Transverse colon (tissue), 4 donors: Measurements from ENCODE around the gene FAM13C. TPM values are rescaled to one million over a fixed set of nuclear protein-coding genes. Genes with fewer than 3 reads are reported as not detected.

Source experiments
- DNase-seq: peaks from one replicate; pipeline ENCODE4 v3.0.0-alpha.2; 2019
- H3K27ac ChIP-seq, 4 donors: fragments of 200-600 bp; sonication (generic); 2 replicates each; pipeline ENCODE4 v1.5.1; 2016 to 2018; ENCODE audit warnings: inconsistent platforms in 4 of 4
- H3K27me3 ChIP-seq: fragments of 200-600 bp; sonication (generic); 2 replicates; pipeline ENCODE4 v1.5.1; 2017; ENCODE audit warnings: inconsistent platforms
- H3K36me3 ChIP-seq, 4 donors: fragments of 200-600 bp; sonication (generic); 2 replicates each; pipeline ENCODE4 v1.5.1; 2017 to 2019; ENCODE audit warnings: inconsistent platforms in 4 of 4
- H3K4me1 ChIP-seq, 4 donors: fragments of 200-600 bp; sonication (generic); 2 replicates each; pipeline ENCODE4 v1.5.1; 2017 to 2020; ENCODE audit warnings: inconsistent platforms in 4 of 4
- H3K4me3 ChIP-seq, 4 donors: fragments of 200-600 bp; sonication (generic); 1 replicate in 1 of 4; 2 replicates in 3 of 4; pipeline versions ENCODE4 v1.5.1 to v1.6.1; 2017 to 2019; ENCODE audit warnings: inconsistent platforms in 4 of 4
- H3K9me3 ChIP-seq, 2 donors: fragments of 200-600 bp; sonication (generic); 2 replicates each; pipeline ENCODE4 v1.5.1; 2017 to 2019; ENCODE audit warnings: inconsistent platforms in 2 of 2
- CTCF ChIP-seq, 5 experiments: fragments of 200-600 bp in 3 of 5; fragments of 450-650 bp in 2 of 5; sonication (generic) in 3 of 5; IDR thresholded peaks; 1 replicate in 2 of 5; 2 replicates in 3 of 5; pipeline ENCODE4 v1.5.1; 2016 to 2017; ENCODE audit warnings: antibody characterized with exemption in 5 of 5, inconsistent platforms in 3 of 5, mild to moderate bottlenecking in 2 of 5, moderate library complexity in 1 of 5
- EP300 ChIP-seq: sonication (generic); formaldehyde crosslinking; IDR thresholded peaks from one replicate; pipeline ENCODE4 v1.6.1; 2017; ENCODE audit warnings: antibody characterized with exemption, low read depth
- POLR2A ChIP-seq: fragments of 450-650 bp; IDR thresholded peaks from one replicate; pipeline ENCODE4 v1.6.1; 2016; ENCODE audit warnings: antibody characterized with exemption, mild to moderate bottlenecking, moderate library complexity
- POLR2AphosphoS5 ChIP-seq, 3 donors: sonication (generic); formaldehyde crosslinking; IDR thresholded peaks; one replicate each; pipeline ENCODE4 v1.6.1; 2016; ENCODE audit warnings: antibody characterized with exemption in 3 of 3
- WGBS, 2 donors: methylation state at CpG; one replicate each; pipeline ENCODE4 v1.1.5; 2018; ENCODE audit warnings: low coverage in 1 of 2; 5-methylcytosine and 5-hydroxymethylcytosine counted together
- in situ Hi-C, 4 donors: fragments of 200-750 bp; cut with MboI; loops; one replicate each; pipeline versions ENCODE4 v1.15.0 to v1.15.1; 2017; ENCODE audit warnings: low sequenced_read_pairs in 3 of 4, low pct_ligation_motif_present in 1 of 4, low pct_unique_long_range_greater_than_20kb in 1 of 4
- intact Hi-C: fragments of 100-400 bp; cut with DNase I; formaldehyde crosslinking; loops from one replicate; pipeline ENCODE4 v1.15.1; 2023; ENCODE audit warnings: low total_unique reads
- total RNA-seq, 4 donors: library from RNA; depleted of rRNA; stranded (reverse); fragments of >200 nt; gene quantifications; one replicate each; pipeline ENCODE4 v1.1.0, GENCODE V29; 2016

The FAM13C gene
- total RNA-seq, 4 donors from 2014 or later = 5.6 to 9.7 (median 6.1) TPM

GRCh38 chr10:59358576-59358975 is 3.8 kb downstream of the FAM13C start:
- H3K27ac ChIP-seq = no peak overlapping the region
- intact Hi-C loops = no loop called here
- no peaks in the 10 kb centered on the region for H3K27me3 ChIP-seq
- TF ChIP-seq POLR2A = no peak
- TF ChIP-seq EP300 = no peak
- TF ChIP-seq POLR2AphosphoS5 (IDR thresholded peaks at IDR 0.05) = no peak
- no peak for TF ChIP-seq CTCF (IDR thresholded peaks at IDR 0.05)
- H3K4me1 ChIP-seq = peaks cover 0 to 23% (median 10%) of the 10 kb centered on the region in 4 donors
- H3K9me3 ChIP-seq = no peaks in the 10 kb centered on the region
- H3K4me3 ChIP-seq = no peak overlapping the region
- no peaks in the 10 kb centered on the region for H3K36me3 ChIP-seq
- no peak for DNase-seq
- in situ Hi-C loops = no loop called here

GRCh38 chr10:59354434-59354833 is 7.9 kb downstream of the FAM13C start:
- no peak overlapping the region for H3K27ac ChIP-seq
- no peaks in the 10 kb centered on the region for H3K36me3 ChIP-seq
- H3K9me3 ChIP-seq = no peaks in the 10 kb centered on the region
- TF ChIP-seq EP300 (no peak), POLR2A (no peak), CTCF (IDR thresholded peaks at IDR 0.05) (no peak), POLR2AphosphoS5 (IDR thresholded peaks at IDR 0.05) (no peak)
- DNase-seq = no peak
- in situ Hi-C loops (no loop called here), intact Hi-C loops (no loop called here)
- H3K27me3 ChIP-seq = no peaks in the 10 kb centered on the region
- no peak overlapping the region for H3K4me3 ChIP-seq
- H3K4me1 ChIP-seq = no peaks in the 10 kb centered on the region

GRCh38 chr10:59350558-59350957 is 11.8 kb downstream of the FAM13C start:
- Histone ChIP-seq H3K9me3 (no peaks in the 10 kb centered on the region), H3K27ac (no peak overlapping the region), H3K27me3 (no peaks in the 10 kb centered on the region), H3K4me3 (no peak overlapping the region), H3K4me1 (no peaks in the 10 kb centered on the region), H3K36me3 (no peaks in the 10 kb centered on the region)
- 94 to 97% methylated on average over 2 of the region's 2 CpGs for WGBS, 2 donors
- no peak for DNase-seq
- in situ Hi-C loops = no loop called here
- intact Hi-C loops = no loop called here
- TF ChIP-seq CTCF (IDR thresholded peaks at IDR 0.05) (no peak), POLR2A (no peak), EP300 (no peak), POLR2AphosphoS5 (IDR thresholded peaks at IDR 0.05) (no peak)

GRCh38 chr10:59346321-59346720 is 16.0 kb downstream of the FAM13C start:
- in situ Hi-C loops (no loop called here), intact Hi-C loops (no loop called here)
- Histone ChIP-seq H3K27ac (no peak overlapping the region), H3K9me3 (no peaks in the 10 kb centered on the region), H3K36me3 (no peaks in the 10 kb centered on the region), H3K27me3 (no peaks in the 10 kb centered on the region), H3K4me3 (no peak overlapping the region), H3K4me1 (no peaks in the 10 kb centered on the region)
- no peak for DNase-seq
- TF ChIP-seq POLR2AphosphoS5 (IDR thresholded peaks at IDR 0.05) (no peak), CTCF (IDR thresholded peaks at IDR 0.05) (no peak), POLR2A (no peak), EP300 (no peak)
- whole genome bisulfite sequencing, 2 donors = 35 to 67% methylated on average over 1 of the region's 1 CpG
